Parathyroid adenoma (tissue), 2 donors: ENCODE measurements around the gene EPHA6.

Experiments
- H2AFZ ChIP-seq: fragments of 300-600 bp; sonication (generic); one replicate; pipeline ENCODE4 v1.7.0; 2017; ENCODE audit warnings: antibody characterized with exemption, mild to moderate bottlenecking
- H3K27ac ChIP-seq: fragments of 300-600 bp; sonication (generic); one replicate; pipeline ENCODE4 v1.7.0; 2017
- H3K27me3 ChIP-seq: fragments of 300-600 bp; sonication (generic); one replicate; pipeline ENCODE4 v1.7.0; 2017; ENCODE audit warnings: low read length; ENCODE audit not compliant: control insufficient read depth, insufficient read depth
- H3K36me3 ChIP-seq: fragments of 300-600 bp; sonication (generic); one replicate; pipeline ENCODE4 v1.7.0; 2017; ENCODE audit warnings: low read length; ENCODE audit not compliant: control insufficient read depth, insufficient read depth
- H3K4me1 ChIP-seq: fragments of 300-600 bp; sonication (generic); one replicate; pipeline ENCODE4 v1.7.0; 2017; ENCODE audit warnings: control low read depth
- H3K4me2 ChIP-seq: fragments of 300-600 bp; sonication (generic); one replicate; pipeline ENCODE4 v1.7.0; 2017; ENCODE audit warnings: low read length
- H3K4me3 ChIP-seq: fragments of 300-600 bp; sonication (generic); one replicate; pipeline ENCODE4 v1.7.0; 2017; ENCODE audit warnings: low read depth, low read length
- H3K79me2 ChIP-seq: fragments of 300-600 bp; sonication (generic); one replicate; pipeline ENCODE4 v1.7.0; 2017; ENCODE audit warnings: control low read depth
- H3K9ac ChIP-seq: fragments of 300-600 bp; sonication (generic); one replicate; pipeline ENCODE4 v1.7.0; 2017; ENCODE audit warnings: mild to moderate bottlenecking
- H3K9me3 ChIP-seq: fragments of 300-600 bp; sonication (generic); one replicate; pipeline ENCODE4 v1.7.0; 2017; ENCODE audit warnings: low read length; ENCODE audit not compliant: control insufficient read depth
- CTCF ChIP-seq: fragments of 300-600 bp; sonication (generic); IDR thresholded peaks from one replicate; pipeline ENCODE4 v1.7.0; 2017; ENCODE audit warnings: antibody characterized with exemption, mild to moderate bottlenecking
- donor health status: primary hyperparathyroidism.

EPHA6 gene

GRCh38 chr3:97105989-97106651 is 291.7 kb downstream of the EPHA6 start:
- Histone ChIP-seq H3K79me2 (no peaks in the 10 kb centered on the region), H3K4me3 (no peak overlapping the region), H3K27ac (no peak overlapping the region), H3K9me3 (no peaks in the 10 kb centered on the region), H3K27me3 (no peaks in the 10 kb centered on the region), H3K4me2 (no peak overlapping the region), H3K4me1 (no peaks in the 10 kb centered on the region), H2AFZ (no peak overlapping the region), H3K36me3 (no peaks in the 10 kb centered on the region), H3K9ac (no peak overlapping the region)
- no peak for TF ChIP-seq CTCF

GRCh38 chr3:97106652-97106989 is 292.2 kb downstream of the EPHA6 start:
- no peaks in the 10 kb centered on the region for H3K79me2 ChIP-seq
- H3K4me2 ChIP-seq, result no peak overlapping the region
- no peak for TF ChIP-seq CTCF
- no peak overlapping the region for H2AFZ ChIP-seq
- no peak overlapping the region for H3K9ac ChIP-seq
- no peak overlapping the region for H3K4me3 ChIP-seq
- no peaks in the 10 kb centered on the region for H3K36me3 ChIP-seq
- H3K27me3 ChIP-seq, result no peaks in the 10 kb centered on the region
- no peaks in the 10 kb centered on the region for H3K9me3 ChIP-seq
- no peak overlapping the region for H3K27ac ChIP-seq
- no peaks in the 10 kb centered on the region for H3K4me1 ChIP-seq

- Histone ChIP-seq H3K36me3 (no peaks in the 10 kb centered on the region), H3K79me2 (no peaks in the 10 kb centered on the region), H3K4me3 (no peak overlapping the region), H2AFZ (no peak overlapping the region), H3K4me2 (no peak overlapping the region), H3K9me3 (no peaks in the 10 kb centered on the region), H3K9ac (no peak overlapping the region), H3K27me3 (no peaks in the 10 kb centered on the region), H3K27ac (no peak overlapping the region), H3K4me1 (no peaks in the 10 kb centered on the region)
- no peak for TF ChIP-seq CTCF
Observed at GRCh38 chr3:97108136-97108535, 293.7 kb downstream of the EPHA6 start.

- H3K4me3 ChIP-seq, result no peak overlapping the region
- no peak overlapping the region for H3K9ac ChIP-seq
- H2AFZ ChIP-seq, result no peak overlapping the region
- H3K4me1 ChIP-seq, result no peaks in the 10 kb centered on the region
- no peak overlapping the region for H3K27ac ChIP-seq
- no peak overlapping the region for H3K4me2 ChIP-seq
- no peaks in the 10 kb centered on the region for H3K27me3 ChIP-seq
- TF ChIP-seq CTCF, result no peak
- H3K9me3 ChIP-seq, result no peaks in the 10 kb centered on the region
- no peaks in the 10 kb centered on the region for H3K79me2 ChIP-seq
- H3K36me3 ChIP-seq, result no peaks in the 10 kb centered on the region
Observed at GRCh38 chr3:97111244-97111643, 296.9 kb downstream of the EPHA6 start.

- Histone ChIP-seq H3K36me3 (no peaks in the 10 kb centered on the region), H3K4me1 (no peaks in the 10 kb centered on the region), H3K27ac (no peak overlapping the region), H3K4me2 (no peak overlapping the region), H3K27me3 (no peaks in the 10 kb centered on the region), H3K79me2 (no peaks in the 10 kb centered on the region), H3K9ac (no peak overlapping the region), H3K4me3 (no peak overlapping the region), H2AFZ (no peak overlapping the region), H3K9me3 (no peaks in the 10 kb centered on the region)
- TF ChIP-seq CTCF, result no peak
Observed at GRCh38 chr3:97121386-97121785, 307.0 kb downstream of the EPHA6 start.
